DND-41 (cell line): ENCODE results near the gene PGBD5.

Experiments used
- ATAC-seq: fragments of 200-7000 bp; cut with Tn5 transposase; 3 replicates; pipeline ENCODE4 v1.9.1; 2021; ENCODE audit warnings: low read depth; ENCODE audit not compliant: insufficient read depth
- DNase-seq: peaks from one replicate; pipeline ENCODE4 v3.0.0-alpha.2; 2020
- H2AFZ ChIP-seq: 2 replicates; pipeline ENCODE4 v1.6.0; 2012; ENCODE audit warnings: low read depth, low read length
- H3K27ac ChIP-seq: 2 replicates; pipeline ENCODE4 v1.5.1; 2012; ENCODE audit warnings: low read length, inconsistent platforms
- H3K27me3 ChIP-seq: fragments of 200-600 bp; sonication (generic); 2 replicates; pipeline ENCODE4 v1.6.0; 2012; ENCODE audit warnings: low read length, mild to moderate bottlenecking, inconsistent platforms; ENCODE audit not compliant: insufficient read depth, poor library complexity
- H3K36me3 ChIP-seq: 2 replicates; pipeline ENCODE4 v1.5.1; 2012; ENCODE audit warnings: low read length, inconsistent platforms; ENCODE audit not compliant: insufficient read depth
- H3K4me1 ChIP-seq: 2 replicates; pipeline ENCODE4 v1.5.1; 2012; ENCODE audit warnings: mild to moderate bottlenecking, low read length; ENCODE audit not compliant: insufficient read depth
- H3K4me2 ChIP-seq: 2 replicates; pipeline ENCODE4 v1.6.0; 2012; ENCODE audit warnings: mild to moderate bottlenecking, moderate library complexity, low read length, inconsistent platforms; ENCODE audit not compliant: insufficient read depth
- H3K4me3 ChIP-seq, 2 experiments: fragments of 200-600 bp in 1 of 2; shearing (Covaris generic) in 1 of 2; 2 replicates each; pipeline ENCODE4 v1.5.1; 2012 to 2016; ENCODE audit warnings: inconsistent platforms in 2 of 2, low read length in 2 of 2, mild to moderate bottlenecking in 2 of 2, low read depth in 1 of 2, moderate library complexity in 1 of 2
- H3K79me2 ChIP-seq: 2 replicates; pipeline ENCODE4 v1.6.0; 2012; ENCODE audit warnings: low read length, inconsistent platforms; ENCODE audit not compliant: insufficient read depth
- H3K9ac ChIP-seq: 2 replicates; pipeline ENCODE4 v1.6.0; 2012; ENCODE audit warnings: low read depth, mild to moderate bottlenecking, inconsistent platforms, low read length, moderate library complexity
- H3K9me3 ChIP-seq: 2 replicates; pipeline ENCODE4 v1.5.1; 2012; ENCODE audit warnings: low read length, moderate library complexity, mild to moderate bottlenecking, inconsistent platforms; ENCODE audit not compliant: insufficient read depth, severe bottlenecking
- H4K20me1 ChIP-seq: 2 replicates; pipeline ENCODE4 v1.6.0; 2012; ENCODE audit warnings: low read length; ENCODE audit not compliant: insufficient read depth
- CTCF ChIP-seq: IDR thresholded peaks from 2 replicates; pipeline ENCODE4 v1.5.1; 2012; ENCODE audit warnings: borderline replicate concordance, low read length, moderate library complexity, mild to moderate bottlenecking; ENCODE audit not compliant: poor library complexity, severe bottlenecking; ENCODE audit errors: extremely low read depth
- EZH2 ChIP-seq: IDR thresholded peaks from 3 replicates; pipeline ENCODE4 v1.6.1; 2012; ENCODE audit warnings: borderline replicate concordance, low read depth, mild to moderate bottlenecking, moderate library complexity, low read length, inconsistent platforms; ENCODE audit not compliant: severe bottlenecking

The PGBD5 gene

GRCh38 chr1:230301322-230301721, 124.8 kb downstream of the PGBD5 start:
- Histone ChIP-seq H3K4me1 (no peaks in the 10 kb centered on the region), H3K9me3 (no peaks in the 10 kb centered on the region), H3K27ac (no peak overlapping the region), H4K20me1 (no peaks in the 10 kb centered on the region), H3K4me2 (no peak overlapping the region), H3K27me3 (no peaks in the 10 kb centered on the region), H3K9ac (no peak overlapping the region), H2AFZ (no peak overlapping the region), H3K4me3 (no peak overlapping the region), H3K79me2 (no peaks in the 10 kb centered on the region), H3K36me3 (no peaks in the 10 kb centered on the region)
- TF ChIP-seq CTCF (no peak), EZH2 (no peak)
- DNase-seq, result no peak
- ATAC-seq, result no peak

- no peak overlapping the region for H2AFZ ChIP-seq
These were observed 125.5 kb downstream of the PGBD5 start for GRCh38 chr1:230300322-230301301.

GRCh38 chr1:230299191-230300006, 126.7 kb downstream of the PGBD5 start:
- no peaks in the 10 kb centered on the region for H3K9me3 ChIP-seq
- H3K4me1 ChIP-seq, result no peaks in the 10 kb centered on the region
- DNase-seq, result no peak
- ATAC-seq, result no peak
- H3K27me3 ChIP-seq, result no peaks in the 10 kb centered on the region
- H3K79me2 ChIP-seq, result no peaks in the 10 kb centered on the region
- no peak for TF ChIP-seq EZH2
- no peak overlapping the region for H3K4me3 ChIP-seq
- H3K4me2 ChIP-seq, result no peak overlapping the region
- H3K36me3 ChIP-seq, result no peaks in the 10 kb centered on the region
- H2AFZ ChIP-seq, result no peak overlapping the region
- H3K27ac ChIP-seq, result no peak overlapping the region
- no peaks in the 10 kb centered on the region for H4K20me1 ChIP-seq
- no peak overlapping the region for H3K9ac ChIP-seq

More at GRCh38 chr1:230300322-230301301, 125.5 kb downstream of the PGBD5 start:
- no peak overlapping the region for H3K4me2 ChIP-seq
- no peak overlapping the region for H3K27ac ChIP-seq
- no peak overlapping the region for H3K9ac ChIP-seq
- no peaks in the 10 kb centered on the region for H4K20me1 ChIP-seq
- H3K79me2 ChIP-seq, result no peaks in the 10 kb centered on the region
- TF ChIP-seq CTCF, result no peak
- no peak for TF ChIP-seq EZH2
- ATAC-seq (no peak), DNase-seq (no peak)
- no peaks in the 10 kb centered on the region for H3K36me3 ChIP-seq
- H3K4me3 ChIP-seq, result no peak overlapping the region
- no peaks in the 10 kb centered on the region for H3K4me1 ChIP-seq
- no peaks in the 10 kb centered on the region for H3K9me3 ChIP-seq
- H3K27me3 ChIP-seq, result no peaks in the 10 kb centered on the region

- no peaks in the 10 kb centered on the region for H3K36me3 ChIP-seq
- H3K27me3 ChIP-seq, result peaks cover 3% of the 10 kb centered on the region
- H3K27ac ChIP-seq, result no peak overlapping the region
- H4K20me1 ChIP-seq, result no peaks in the 10 kb centered on the region
- no peak overlapping the region for H2AFZ ChIP-seq
- no peak overlapping the region for H3K4me3 ChIP-seq
- ATAC-seq, result no peak
- no peak for TF ChIP-seq CTCF
- DNase-seq, result no peak
- H3K4me2 ChIP-seq, result no peak overlapping the region
- H3K9me3 ChIP-seq, result no peaks in the 10 kb centered on the region
- H3K9ac ChIP-seq, result no peak overlapping the region
- no peaks in the 10 kb centered on the region for H3K79me2 ChIP-seq
- no peaks in the 10 kb centered on the region for H3K4me1 ChIP-seq
These were observed 130.8 kb downstream of the PGBD5 start for GRCh38 chr1:230295367-230295766.
